ENCODE results near the gene VAMP7. TPM values are rescaled to one million over a fixed set of nuclear protein-coding genes. Genes with fewer than 3 reads are reported as not detected.

VAMP7 gene
- total and polyA plus RNA-seq, 2 of the 8 experiments (the other 6 are each of a cell fraction or from before 2014, with no cell fraction given) = 14.2 to 22.1 TPM

- no peak overlapping the region for H4K91ac ChIP-seq (replicated peaks; ENCODE audit: insufficient read length, low read length)
- H3K18ac ChIP-seq (ENCODE audit: extremely low read depth, low read length) = no peak overlapping the region
- no peaks in the 10 kb centered on the region; a peak in 1 of 7 replicates for H3K4me1 ChIP-seq (replicated peaks in 1 of 4; ENCODE audit: control insufficient read depth in 3 of 4, insufficient read depth in 4 of 4, low read length in 3 of 4)
- H3K79me2 ChIP-seq (ENCODE audit: control insufficient read depth in 1 of 2, insufficient read depth in 2 of 2, low read length in 2 of 2) = no peaks in the 10 kb centered on the region
- POLR2A ChIA-PET (ENCODE audit: partially characterized antibody) = no interaction called here
- H2BK15ac ChIP-seq (ENCODE audit: low read length) = no peak overlapping the region
- no peak overlapping the region for H3K14ac ChIP-seq (ENCODE audit: insufficient read length)
- no peak overlapping the region for H4K8ac ChIP-seq (ENCODE audit: extremely low read depth, insufficient read depth, low read length)
- H3K23me2 ChIP-seq (ENCODE audit: low read depth, low read length) = peaks cover 2% of the 10 kb centered on the region; the same call in 1 of the 2 replicates
- CTCF ChIA-PET (ENCODE audit: partially characterized antibody) = no interaction called here
- no peak for FAIRE-seq
- H2AFZ ChIP-seq (ENCODE audit: low read length) = no peak overlapping the region
- peaks cover 9 to 23% of the 10 kb centered on the region in 2 experiments; a peak in 2 of 4 replicates for H3K9me3 ChIP-seq (ENCODE audit: insufficient read depth in 2 of 2, low read depth in 1 of 2, low read length in 1 of 2)
- no peak for DNase-seq (ENCODE audit: low read depth in 1 of 2, low spot score in 2 of 2)
- H3K36me3 ChIP-seq (ENCODE audit: control insufficient read depth in 2 of 4, insufficient read depth in 4 of 4, low read length in 3 of 4) = no peaks in the 10 kb centered on the region
- 67% methylated on average over 1 of the region's 1 CpG; no CpG with 5 or more reads in 1 of the 2 experiments for WGBS, 2 experiments (ENCODE audit: extremely low coverage in 1 of 2, insufficient coverage in 1 of 2, insufficient read length in 1 of 2, insufficient replicate concordance in 2 of 2, low coverage in 1 of 2, low lambda C conversion rate in 2 of 2, missing lambda C conversion rate in 1 of 2)
- H3K27ac ChIP-seq (ENCODE audit: low read depth, low read length) = no peak overlapping the region
- no peak overlapping the region for H2BK20ac ChIP-seq (ENCODE audit: low read length)
- no peak overlapping the region for H2AK5ac ChIP-seq (ENCODE audit: low read depth, low read length)
- no peak overlapping the region for H2BK12ac ChIP-seq (ENCODE audit: low read depth, low read length)
- H4K5ac ChIP-seq (ENCODE audit: insufficient read length, low read depth, low read length) = no peak overlapping the region
- no peak overlapping the region for H3K9ac ChIP-seq (replicated peaks in 1 of 4; ENCODE audit: extremely low read depth in 1 of 4, low read depth in 3 of 4, low read length in 3 of 4)
- no peak overlapping the region for H3K4me2 ChIP-seq (ENCODE audit: insufficient read depth in 1 of 2, low read depth in 2 of 2, low read length in 2 of 2)
- H3K4me3 ChIP-seq (ENCODE audit: extremely low read depth in 1 of 4, insufficient read depth in 2 of 4, low read depth in 3 of 4, low read length in 4 of 4) = no peak overlapping the region
- no peak overlapping the region for H3K56ac ChIP-seq (replicated peaks; ENCODE audit: insufficient read length, low read depth, low read length)
- no peak overlapping the region for H2BK5ac ChIP-seq (ENCODE audit: low read depth, low read length)
- H3K79me1 ChIP-seq (ENCODE audit: low read depth, low read length) = no peaks in the 10 kb centered on the region
- H3K27me3 ChIP-seq (replicated peaks in 1 of 4; ENCODE audit: control insufficient read depth in 3 of 4, extremely low read depth in 1 of 4, insufficient read depth in 3 of 4, low read length in 3 of 4) = no peaks in the 10 kb centered on the region
- no peaks in the 10 kb centered on the region for H4K20me1 ChIP-seq (replicated peaks in 1 of 2; ENCODE audit: control insufficient read depth in 1 of 2, insufficient read depth in 2 of 2, low read length in 2 of 2)
- no peak overlapping the region for H3K4ac ChIP-seq (replicated peaks; ENCODE audit: insufficient read length, low read depth, low read length)
- H3K23ac ChIP-seq (ENCODE audit: insufficient read length) = no peak overlapping the region
- no peak overlapping the region for H2BK120ac ChIP-seq (replicated peaks; ENCODE audit: low read depth, low read length)
- TF ChIP-seq SIX5 (IDR thresholded peaks at IDR 0.05; ENCODE audit: low read depth, low read length) (no peak), POLR2AphosphoS5 (IDR thresholded peaks at IDR 0.05; ENCODE audit: low read depth, low read length) (no peak), CBX8 (IDR thresholded peaks at IDR 0.05; ENCODE audit: borderline replicate concordance, low read depth, low read length) (no peak), SAP30 (IDR thresholded peaks at IDR 0.05; ENCODE audit: insufficient read depth, insufficient replicate concordance, low read length) (no peak), TAF1 (IDR thresholded peaks at IDR 0.05; ENCODE audit: low read depth, low read length) (no peak), POU5F1 (IDR thresholded peaks at IDR 0.05; ENCODE audit: low read depth, low read length) (no peak), RFX5 (IDR thresholded peaks at IDR 0.05; ENCODE audit: borderline replicate concordance, low read depth, low read length) (no peak), E2F6 (IDR thresholded peaks at IDR 0.05) (no peak), TCF12 (IDR thresholded peaks at IDR 0.05; ENCODE audit: low read depth, low read length) (no peak), SRF (IDR thresholded peaks at IDR 0.05; ENCODE audit: low read depth, low read length) (no peak), CBX5 (IDR thresholded peaks at IDR 0.05; ENCODE audit: low read depth, low read length) (no peak), PHF8 (conservative IDR thresholded peaks at IDR 0.05; ENCODE audit: low read depth, low read length) (no peak)
- TF ChIP-seq, protein P1, sequence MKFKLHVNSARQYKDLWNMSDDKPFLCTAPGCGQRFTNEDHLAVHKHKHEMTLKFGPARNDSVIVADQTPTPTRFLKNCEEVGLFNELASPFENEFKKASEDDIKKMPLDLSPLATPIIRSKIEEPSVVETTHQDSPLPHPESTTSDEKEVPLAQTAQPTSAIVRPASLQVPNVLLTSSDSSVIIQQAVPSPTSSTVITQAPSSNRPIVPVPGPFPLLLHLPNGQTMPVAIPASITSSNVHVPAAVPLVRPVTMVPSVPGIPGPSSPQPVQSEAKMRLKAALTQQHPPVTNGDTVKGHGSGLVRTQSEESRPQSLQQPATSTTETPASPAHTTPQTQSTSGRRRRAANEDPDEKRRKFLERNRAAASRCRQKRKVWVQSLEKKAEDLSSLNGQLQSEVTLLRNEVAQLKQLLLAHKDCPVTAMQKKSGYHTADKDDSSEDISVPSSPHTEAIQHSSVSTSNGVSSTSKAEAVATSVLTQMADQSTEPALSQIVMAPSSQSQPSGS (IDR thresholded peaks at IDR 0.05; ENCODE audit: low read length) = no peak
Measured at GRCh38 chrX:155962906-155963305, 81.8 kb downstream of the VAMP7 start.
